ENCODE measurements around the gene THAP9.

The THAP9 gene

DNA sequence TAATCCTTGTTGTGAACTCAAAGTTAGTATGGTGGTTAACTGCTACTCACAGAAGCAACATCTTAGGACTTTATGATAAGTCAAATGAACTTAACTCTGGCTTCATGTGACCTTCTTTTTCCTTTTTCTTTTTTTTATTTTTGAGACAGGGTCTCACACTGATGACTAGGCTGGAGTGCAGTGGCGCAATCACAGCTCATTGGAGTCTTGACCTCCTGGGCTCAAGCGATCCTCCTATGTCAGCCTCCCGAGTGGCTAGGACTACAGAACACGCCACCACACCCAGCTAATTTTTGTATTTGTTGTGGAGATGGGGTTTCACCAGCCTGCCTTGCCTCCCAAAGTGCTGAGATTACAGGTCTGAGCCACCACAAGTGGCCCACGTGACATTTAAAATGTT lies 32.0 kb upstream of the THAP9 start:
- TF ChIP-seq SIN3A (IDR thresholded peaks at IDR 0.05; ENCODE audit: borderline replicate concordance, insufficient read depth, low read length) (no peak), TAF1 (IDR thresholded peaks at IDR 0.05; ENCODE audit: borderline replicate concordance, insufficient read depth, low read length) (no peak)

DNA sequence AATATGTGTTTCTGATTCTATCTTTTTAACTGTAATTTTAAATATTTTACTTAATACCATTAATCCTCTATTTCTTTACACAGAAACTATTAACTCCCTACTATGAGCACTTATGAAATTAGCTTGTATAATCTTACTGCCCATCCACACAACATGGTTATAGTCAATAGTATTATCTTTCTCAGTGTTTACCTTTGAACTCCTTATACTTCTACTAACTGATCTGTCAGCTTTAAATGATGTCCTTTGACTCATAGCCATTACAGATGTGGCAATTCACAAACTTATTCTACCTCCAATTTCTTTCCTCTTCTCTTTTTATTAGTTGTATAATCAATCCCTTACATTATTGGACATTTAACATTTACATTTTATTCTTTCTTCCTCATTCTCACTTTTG lies 15.1 kb upstream of the THAP9 start:
- TF ChIP-seq POLR2AphosphoS5 (IDR thresholded peaks at IDR 0.05; ENCODE audit: low read depth, low read length) (no peak), SIN3A (IDR thresholded peaks at IDR 0.05; ENCODE audit: borderline replicate concordance, insufficient read depth, low read length) (no peak), TAF1 (IDR thresholded peaks at IDR 0.05; ENCODE audit: borderline replicate concordance, insufficient read depth, low read length) (no peak), FOXP2 (optimal IDR thresholded peaks at IDR 0.05; ENCODE audit: borderline replicate concordance, extremely low read depth, extremely low read length, insufficient read depth) (no peak)
- TF ChIP-seq, protein P1, sequence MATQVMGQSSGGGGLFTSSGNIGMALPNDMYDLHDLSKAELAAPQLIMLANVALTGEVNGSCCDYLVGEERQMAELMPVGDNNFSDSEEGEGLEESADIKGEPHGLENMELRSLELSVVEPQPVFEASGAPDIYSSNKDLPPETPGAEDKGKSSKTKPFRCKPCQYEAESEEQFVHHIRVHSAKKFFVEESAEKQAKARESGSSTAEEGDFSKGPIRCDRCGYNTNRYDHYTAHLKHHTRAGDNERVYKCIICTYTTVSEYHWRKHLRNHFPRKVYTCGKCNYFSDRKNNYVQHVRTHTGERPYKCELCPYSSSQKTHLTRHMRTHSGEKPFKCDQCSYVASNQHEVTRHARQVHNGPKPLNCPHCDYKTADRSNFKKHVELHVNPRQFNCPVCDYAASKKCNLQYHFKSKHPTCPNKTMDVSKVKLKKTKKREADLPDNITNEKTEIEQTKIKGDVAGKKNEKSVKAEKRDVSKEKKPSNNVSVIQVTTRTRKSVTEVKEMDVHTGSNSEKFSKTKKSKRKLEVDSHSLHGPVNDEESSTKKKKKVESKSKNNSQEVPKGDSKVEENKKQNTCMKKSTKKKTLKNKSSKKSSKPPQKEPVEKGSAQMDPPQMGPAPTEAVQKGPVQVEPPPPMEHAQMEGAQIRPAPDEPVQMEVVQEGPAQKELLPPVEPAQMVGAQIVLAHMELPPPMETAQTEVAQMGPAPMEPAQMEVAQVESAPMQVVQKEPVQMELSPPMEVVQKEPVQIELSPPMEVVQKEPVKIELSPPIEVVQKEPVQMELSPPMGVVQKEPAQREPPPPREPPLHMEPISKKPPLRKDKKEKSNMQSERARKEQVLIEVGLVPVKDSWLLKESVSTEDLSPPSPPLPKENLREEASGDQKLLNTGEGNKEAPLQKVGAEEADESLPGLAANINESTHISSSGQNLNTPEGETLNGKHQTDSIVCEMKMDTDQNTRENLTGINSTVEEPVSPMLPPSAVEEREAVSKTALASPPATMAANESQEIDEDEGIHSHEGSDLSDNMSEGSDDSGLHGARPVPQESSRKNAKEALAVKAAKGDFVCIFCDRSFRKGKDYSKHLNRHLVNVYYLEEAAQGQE (IDR thresholded peaks at IDR 0.05; ENCODE audit: insufficient read depth in 1 of 2, low read depth in 2 of 2, low read length in 2 of 2) = no peak

DNA sequence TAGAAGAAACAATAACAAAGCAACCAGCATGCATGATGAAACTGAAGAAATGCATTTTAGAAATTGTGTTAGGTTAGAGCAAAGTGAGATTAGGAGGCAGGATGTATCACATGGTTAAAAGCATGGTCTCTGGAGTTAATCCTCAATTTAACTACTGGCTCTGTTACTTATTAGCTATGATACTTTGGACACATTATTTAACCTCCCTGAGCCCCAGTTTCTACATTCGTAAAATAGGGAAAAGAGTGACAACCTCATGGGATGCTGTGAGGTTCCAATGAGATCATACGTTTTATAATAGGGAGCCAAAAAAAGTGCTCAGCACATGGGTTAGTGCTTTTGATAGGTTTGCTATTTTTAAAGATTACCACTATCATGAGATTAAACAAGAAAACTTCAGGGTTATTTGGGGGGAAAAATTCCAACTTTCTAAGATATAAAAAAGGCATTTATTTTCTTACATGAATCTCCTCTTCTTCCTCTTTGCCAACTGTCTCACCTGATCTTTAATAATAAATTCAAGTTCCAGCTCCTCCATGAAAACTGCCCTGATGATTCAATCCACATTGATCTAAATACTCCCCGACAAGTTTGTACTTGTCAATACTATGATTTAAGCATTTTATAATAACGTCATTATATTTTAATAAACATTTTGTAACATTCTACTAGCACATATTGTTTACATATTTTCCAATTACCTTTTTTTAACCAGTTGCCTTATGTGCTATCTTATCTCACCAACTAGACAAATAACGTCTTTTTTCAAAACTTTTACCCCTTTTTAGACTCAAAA lies 14.2 kb upstream of the THAP9 start:
- no peak for TF ChIP-seq FOXP2 (optimal IDR thresholded peaks at IDR 0.05; ENCODE audit: borderline replicate concordance, extremely low read depth, extremely low read length, insufficient read depth)
- TF ChIP-seq, protein P1 (IDR thresholded peaks at IDR 0.05; ENCODE audit: insufficient read depth in 1 of 2, low read depth in 2 of 2, low read length in 2 of 2) = no peak
- TF ChIP-seq SIN3A (IDR thresholded peaks at IDR 0.05; ENCODE audit: borderline replicate concordance, insufficient read depth, low read length) = no peak
- TF ChIP-seq TAF1 (IDR thresholded peaks at IDR 0.05; ENCODE audit: borderline replicate concordance, insufficient read depth, low read length) = no peak
- no peak for TF ChIP-seq POLR2AphosphoS5 (IDR thresholded peaks at IDR 0.05; ENCODE audit: low read depth, low read length)

DNA sequence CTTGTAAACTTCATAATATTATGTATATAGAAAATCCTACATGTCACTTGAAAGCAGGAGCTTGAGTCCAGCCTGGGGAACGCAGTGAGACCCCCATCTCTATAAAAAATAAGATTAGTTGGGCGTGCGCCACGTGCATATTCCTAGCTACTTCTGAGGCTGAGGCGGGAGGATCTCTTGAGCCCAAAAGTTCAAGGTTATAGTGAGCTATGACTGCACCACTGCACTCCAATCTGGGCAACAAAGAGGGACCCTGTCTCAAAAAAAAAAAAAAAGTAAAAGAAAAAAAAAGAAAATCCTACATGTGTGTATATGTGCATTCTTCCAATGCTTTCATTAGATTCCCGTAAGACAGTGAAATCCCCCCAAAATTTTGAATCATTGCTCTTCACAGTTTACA lies 11.2 kb upstream of the THAP9 start:
- TF ChIP-seq POLR2AphosphoS5 (IDR thresholded peaks at IDR 0.05; ENCODE audit: low read depth, low read length) (no peak), SIN3A (IDR thresholded peaks at IDR 0.05; ENCODE audit: borderline replicate concordance, insufficient read depth, low read length) (no peak), TAF1 (IDR thresholded peaks at IDR 0.05; ENCODE audit: borderline replicate concordance, insufficient read depth, low read length) (no peak)
- TF ChIP-seq, protein P1 (IDR thresholded peaks at IDR 0.05; ENCODE audit: insufficient read depth in 1 of 2, low read depth in 2 of 2, low read length in 2 of 2) = no peak

DNA sequence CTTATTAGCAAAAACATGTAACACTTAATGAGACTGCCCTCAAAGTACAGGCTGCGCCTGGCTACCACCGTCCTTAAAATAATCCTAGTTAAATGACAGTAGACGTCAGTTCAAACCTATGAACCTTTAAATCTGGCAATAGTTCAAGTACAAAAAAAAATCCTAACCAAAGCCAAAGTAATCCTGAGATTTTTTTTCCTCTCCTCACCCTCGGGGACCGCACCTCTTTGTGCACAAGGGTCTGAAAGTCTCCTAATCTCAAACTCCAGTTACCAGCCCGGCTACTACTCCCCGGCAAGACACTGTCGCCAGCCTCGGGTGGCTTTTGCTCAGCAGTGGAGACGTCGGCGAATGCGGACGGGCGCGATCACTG lies 10.0 kb upstream of the THAP9 start:
- TF ChIP-seq SIN3A (IDR thresholded peaks at IDR 0.05; ENCODE audit: borderline replicate concordance, insufficient read depth, low read length) = no peak
- TF ChIP-seq, protein P1 (IDR thresholded peaks at IDR 0.05; ENCODE audit: insufficient read depth in 1 of 2, low read depth in 2 of 2, low read length in 2 of 2) = no peak
